ENCODE data around the gene TMPRSS7. TPM values are rescaled to one million over a fixed set of nuclear protein-coding genes. Genes with fewer than 3 reads are reported as not detected.

The TMPRSS7 gene
- total RNA-seq, 2 experiments from 2014 or later: not detected

- Mint-ChIP-seq H3K4me1 (ENCODE audit: low read depth) (peaks cover 30% of the 10 kb centered on the region), H3K4me3 (no peak overlapping the region), H3K27ac (no peak overlapping the region), H3K36me3 (ENCODE audit: low read depth) (no peaks in the 10 kb centered on the region), H3K27me3 (ENCODE audit: low read depth) (peaks cover 6% of the 10 kb centered on the region), H3K9me3 (no peaks in the 10 kb centered on the region)
- CTCF ChIA-PET: interaction anchor here (0.9 kb wide), 1 partner anchor 89 kb away, joined by 3 read pairs; no protein-coding TSS in a partner anchor
- DNase-seq: no peak
- intact Hi-C loops (cut with micrococcal nuclease): no loop called here
These were observed 55.7 kb downstream of the TMPRSS7 start for GRCh38 chr3:112089956-112090886.

- Mint-ChIP-seq H3K27me3 (ENCODE audit: low read depth) (peaks cover 6% of the 10 kb centered on the region), H3K4me3 (no peak overlapping the region), H3K4me1 (ENCODE audit: low read depth) (peaks cover 22% of the 10 kb centered on the region), H3K27ac (no peak overlapping the region), H3K9me3 (no peaks in the 10 kb centered on the region), H3K36me3 (ENCODE audit: low read depth) (no peaks in the 10 kb centered on the region)
- CTCF ChIA-PET: interaction anchor here (0.9 kb wide), 1 partner anchor 90 kb away, joined by 3 read pairs; no protein-coding TSS in a partner anchor
- no peak for DNase-seq
- intact Hi-C loops (cut with micrococcal nuclease): no loop called here
These were observed 56.5 kb downstream of the TMPRSS7 start for GRCh38 chr3:112090887-112091586.

GRCh38 chr3:112092496-112093179 lies 58.1 kb downstream of the TMPRSS7 start:
- H3K4me3 Mint-ChIP-seq: no peak overlapping the region
- no peaks in the 10 kb centered on the region for H3K36me3 Mint-ChIP-seq (ENCODE audit: low read depth)
- CTCF ChIA-PET: interaction anchor here (0.6 to 1.2 kb wide), 2 partner anchors 19 to 459 kb away, joined by 3 read pairs; no protein-coding TSS in a partner anchor
- intact Hi-C loops (cut with micrococcal nuclease): no loop called here
- H3K27ac Mint-ChIP-seq: no peak overlapping the region
- no peak for DNase-seq
- peaks cover 19% of the 10 kb centered on the region for H3K4me1 Mint-ChIP-seq (ENCODE audit: low read depth)
- peaks cover 6% of the 10 kb centered on the region for H3K27me3 Mint-ChIP-seq (ENCODE audit: low read depth)
- no peaks in the 10 kb centered on the region for H3K9me3 Mint-ChIP-seq

GRCh38 chr3:112093180-112093522 lies 58.6 kb downstream of the TMPRSS7 start:
- Mint-ChIP-seq H3K4me1 (ENCODE audit: low read depth) (peaks cover 23% of the 10 kb centered on the region), H3K36me3 (ENCODE audit: low read depth) (no peaks in the 10 kb centered on the region), H3K27me3 (ENCODE audit: low read depth) (peaks cover 1% of the 10 kb centered on the region), H3K4me3 (no peak overlapping the region), H3K27ac (no peak overlapping the region), H3K9me3 (no peaks in the 10 kb centered on the region)
- intact Hi-C loops (cut with micrococcal nuclease): no loop called here
- DNase-seq: no peak
- CTCF ChIA-PET: no interaction called here

- Mint-ChIP-seq H3K9me3 (no peaks in the 10 kb centered on the region), H3K4me3 (no peak overlapping the region), H3K4me1 (ENCODE audit: low read depth) (peaks cover 25% of the 10 kb centered on the region), H3K27ac (no peak overlapping the region), H3K36me3 (ENCODE audit: low read depth) (no peaks in the 10 kb centered on the region), H3K27me3 (ENCODE audit: low read depth) (no peaks in the 10 kb centered on the region)
- intact Hi-C loops (cut with micrococcal nuclease): loop anchor here (2.0 kb wide), 1 partner anchor 37 kb away; the partner anchor contains the start of gene GCSAM
- no peak for DNase-seq
- CTCF ChIA-PET: no interaction called here
These were observed 61.2 kb downstream of the TMPRSS7 start for GRCh38 chr3:112095731-112096130.

GRCh38 chr3:112096176-112096575 lies 61.6 kb downstream of the TMPRSS7 start:
- CTCF ChIA-PET: no interaction called here
- no peak for DNase-seq
- no peak overlapping the region for H3K4me3 Mint-ChIP-seq
- H3K36me3 Mint-ChIP-seq (ENCODE audit: low read depth): no peaks in the 10 kb centered on the region
- H3K9me3 Mint-ChIP-seq: no peaks in the 10 kb centered on the region
- intact Hi-C loops (cut with micrococcal nuclease): loop anchor here (2.0 kb wide), 1 partner anchor 37 kb away; the partner anchor contains the start of gene GCSAM
- H3K27me3 Mint-ChIP-seq (ENCODE audit: low read depth): no peaks in the 10 kb centered on the region
- H3K27ac Mint-ChIP-seq: no peak overlapping the region
- H3K4me1 Mint-ChIP-seq (ENCODE audit: low read depth): peaks cover 25% of the 10 kb centered on the region

GRCh38 chr3:112097378-112097777 lies 62.8 kb downstream of the TMPRSS7 start:
- CTCF ChIA-PET: interaction anchor here (1.1 kb wide), 1 partner anchor 14 kb away, joined by 6 read pairs; no protein-coding TSS in a partner anchor
- Mint-ChIP-seq H3K27ac (no peak overlapping the region), H3K27me3 (ENCODE audit: low read depth) (no peaks in the 10 kb centered on the region), H3K9me3 (no peaks in the 10 kb centered on the region), H3K4me3 (no peak overlapping the region), H3K36me3 (ENCODE audit: low read depth) (no peaks in the 10 kb centered on the region), H3K4me1 (ENCODE audit: low read depth) (peaks cover 23% of the 10 kb centered on the region)
- peak; percentile 71 for DNase-seq
- intact Hi-C loops (cut with micrococcal nuclease): loop anchor here (1.0 to 2.0 kb wide), 2 partner anchors 25 to 35 kb away; partner anchors contain the start of gene GCSAM

GRCh38 chr3:112101916-112102315 lies 67.4 kb downstream of the TMPRSS7 start:
- no peak overlapping the region for H3K27ac Mint-ChIP-seq
- intact Hi-C loops (cut with micrococcal nuclease): no loop called here
- H3K36me3 Mint-ChIP-seq (ENCODE audit: low read depth): no peaks in the 10 kb centered on the region
- peaks cover 13% of the 10 kb centered on the region for H3K4me1 Mint-ChIP-seq (ENCODE audit: low read depth)
- no peak for DNase-seq
- H3K27me3 Mint-ChIP-seq (ENCODE audit: low read depth): no peaks in the 10 kb centered on the region
- no peak overlapping the region for H3K4me3 Mint-ChIP-seq
- H3K9me3 Mint-ChIP-seq: no peaks in the 10 kb centered on the region
- CTCF ChIA-PET: no interaction called here

GRCh38 chr3:112104774-112105173 lies 70.2 kb downstream of the TMPRSS7 start:
- CTCF ChIA-PET: interaction anchor here (1.4 kb wide), 1 partner anchor 33 kb away, joined by 3 read pairs; no protein-coding TSS in a partner anchor
- no peaks in the 10 kb centered on the region for H3K9me3 Mint-ChIP-seq

GRCh38 chr3:112109322-112109721 lies 74.8 kb downstream of the TMPRSS7 start:
- Mint-ChIP-seq H3K27ac (no peak overlapping the region), H3K4me1 (ENCODE audit: low read depth) (peaks cover 7% of the 10 kb centered on the region), H3K4me3 (no peak overlapping the region), H3K27me3 (ENCODE audit: low read depth) (peaks cover 3% of the 10 kb centered on the region), H3K36me3 (ENCODE audit: low read depth) (no peaks in the 10 kb centered on the region), H3K9me3 (no peaks in the 10 kb centered on the region)
- CTCF ChIA-PET: interaction anchor here (1.0 to 4.0 kb wide), 4 partner anchors 27 to 411 kb away, joined by 3 to 46 read pairs (median 6); partner anchors contain the start of gene SLC9C1
- intact Hi-C loops (cut with micrococcal nuclease): no loop called here
- no peak for DNase-seq

More at GRCh38 chr3:112104774-112105173, 70.2 kb downstream of the TMPRSS7 start:
- H3K4me1 Mint-ChIP-seq (ENCODE audit: low read depth): no peaks in the 10 kb centered on the region
- H3K4me3 Mint-ChIP-seq: no peak overlapping the region
- H3K27me3 Mint-ChIP-seq (ENCODE audit: low read depth): peaks cover 3% of the 10 kb centered on the region
- no peak overlapping the region for H3K27ac Mint-ChIP-seq
- H3K36me3 Mint-ChIP-seq (ENCODE audit: low read depth): no peaks in the 10 kb centered on the region
- DNase-seq: no peak
- intact Hi-C loops (cut with micrococcal nuclease): no loop called here

- intact Hi-C loops (cut with micrococcal nuclease): loop anchor here (1.0 to 2.0 kb wide), 9 partner anchors 15 to 419 kb away; partner anchors contain the start of gene GCSAM
- CTCF ChIA-PET: interaction anchor here (0.6 to 4.0 kb wide), 44 partner anchors 8 to 470 kb away, joined by 3 to 46 read pairs (median 4); partner anchors contain the start of genes C3orf52, CD200, GCSAM and SLC9C1
- H3K36me3 Mint-ChIP-seq (ENCODE audit: low read depth): no peaks in the 10 kb centered on the region
- peak; percentile 79 for DNase-seq
- no peak overlapping the region for H3K27ac Mint-ChIP-seq
- no peaks in the 10 kb centered on the region for H3K9me3 Mint-ChIP-seq
- H3K27me3 Mint-ChIP-seq (ENCODE audit: low read depth): peaks cover 3% of the 10 kb centered on the region
- H3K4me3 Mint-ChIP-seq: no peak overlapping the region
- H3K4me1 Mint-ChIP-seq (ENCODE audit: low read depth): peaks cover 17% of the 10 kb centered on the region
These were observed 77.4 kb downstream of the TMPRSS7 start for GRCh38 chr3:112111785-112112402.

Data from activated naive CD4-positive, alpha-beta T cell treated with anti-CD3 and anti-CD28 coated beads for 36 hours (primary cell).